ENCODE measurements around the gene NCKAP5.
"Not testable (repeated sequence)": the region's sequence is repeated elsewhere in the genome, so short reads cannot be mapped to it uniquely, and the experiment has no call there.

NCKAP5 gene

GRCh38 chr2:133522204-133522603 lies 46.1 kb downstream of the NCKAP5 start:
- no peak for DNase-seq (ENCODE audit: low read depth in 2 of 2)

- DNase-seq (ENCODE audit: low read depth in 2 of 2), result no peak
Measured at GRCh38 chr2:133521146-133521745, 47.0 kb downstream of the NCKAP5 start.

DNA sequence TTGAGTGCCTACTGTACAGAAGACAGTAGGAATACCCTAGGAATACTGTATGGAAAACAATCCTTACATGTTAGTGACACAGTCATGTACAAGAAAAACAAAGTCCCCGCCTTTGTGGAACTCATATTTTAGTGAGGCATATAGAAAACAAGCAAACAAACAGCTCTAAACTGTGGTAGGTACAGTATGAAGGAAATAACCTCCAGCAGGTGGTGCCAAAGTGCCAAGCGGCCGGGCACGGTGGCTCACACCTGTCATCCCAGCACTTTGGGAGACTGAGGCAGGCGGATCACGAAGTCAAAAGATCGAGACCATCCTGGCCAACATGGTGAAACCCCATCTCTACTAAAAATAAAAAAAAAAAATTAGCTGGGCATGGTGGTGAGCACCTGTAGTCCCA lies 48.6 kb downstream of the NCKAP5 start:
- DNase-seq (ENCODE audit: low read depth in 2 of 2), result not testable (repeated sequence)

DNA sequence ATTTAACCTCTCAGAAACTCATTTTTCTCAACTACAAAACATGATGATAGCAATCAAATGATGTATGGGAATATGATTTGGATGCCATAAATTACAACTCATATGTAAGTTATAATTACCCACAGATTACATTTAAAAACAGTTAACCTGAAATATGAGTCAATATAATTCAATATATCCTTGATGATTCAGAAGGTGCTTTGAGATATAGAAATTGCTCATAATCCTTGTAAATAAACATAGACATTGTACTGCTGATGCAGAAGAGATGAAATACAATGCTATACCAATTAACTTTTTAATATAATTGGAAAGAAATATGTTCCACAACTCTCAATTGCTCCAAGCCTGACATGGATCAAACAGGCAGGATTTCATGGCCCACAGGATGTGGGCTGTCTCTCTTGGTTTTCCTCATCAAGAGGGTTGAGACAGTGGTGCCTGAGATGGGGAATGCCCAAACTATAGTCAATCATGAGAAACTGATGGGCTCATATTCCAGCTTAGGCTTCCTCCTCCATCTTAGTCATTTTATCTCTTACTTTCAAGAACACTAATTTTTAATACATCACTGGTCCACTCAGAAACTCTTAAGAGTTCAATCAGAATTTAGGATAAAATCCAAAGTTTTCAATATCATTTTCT lies 49.4 kb downstream of the NCKAP5 start:
- DNase-seq (ENCODE audit: low read depth in 2 of 2), result no peak

DNA sequence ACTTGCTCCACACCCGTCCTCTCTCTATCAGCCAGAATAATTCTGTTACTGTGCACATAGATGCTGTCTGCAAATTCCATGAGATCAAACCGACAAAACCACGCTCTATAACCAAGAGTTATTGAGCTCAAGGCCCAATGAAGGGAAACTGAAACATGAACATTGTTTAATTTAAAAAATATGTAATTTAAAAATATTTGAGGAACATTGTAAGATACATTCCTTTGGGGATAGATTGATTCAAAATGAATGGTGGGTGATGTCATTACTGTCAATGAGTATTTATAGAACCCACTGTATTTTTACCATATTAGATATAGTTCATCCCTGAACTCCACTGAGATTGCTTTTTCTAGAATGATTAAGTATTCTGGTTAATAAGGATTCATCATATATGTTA lies 50.4 kb downstream of the NCKAP5 start:
- DNase-seq (ENCODE audit: low read depth in 2 of 2), result no peak

DNA sequence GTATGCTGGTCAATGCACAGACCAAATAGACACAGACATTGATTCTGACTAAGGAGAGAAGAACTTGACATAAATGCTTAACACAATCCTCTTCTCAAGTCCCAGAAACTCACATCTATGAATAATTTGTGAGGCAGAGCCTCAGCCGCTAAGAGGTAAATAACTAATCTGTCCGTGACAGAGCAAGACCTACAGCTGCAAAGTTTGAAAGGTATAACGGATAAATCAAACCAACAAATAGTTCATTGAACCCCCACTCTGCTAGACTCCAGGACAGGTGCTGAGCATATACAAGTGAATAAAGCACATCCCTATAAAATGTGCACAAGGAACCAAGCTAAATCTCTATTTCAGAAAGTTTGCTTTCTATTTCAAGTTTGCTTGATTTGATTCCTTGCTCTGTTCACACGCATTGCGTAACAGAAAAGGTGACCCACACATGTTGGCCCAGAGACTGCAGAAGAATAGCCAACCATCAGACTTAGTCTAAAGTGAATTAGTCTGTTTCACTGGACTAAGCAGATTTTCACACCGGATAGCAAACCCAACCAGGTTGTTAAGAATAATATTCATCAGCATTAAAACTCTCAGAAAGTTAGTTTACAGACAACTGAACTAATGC lies 51.7 kb downstream of the NCKAP5 start:
- DNase-seq (ENCODE audit: low read depth in 2 of 2), result no peak

GRCh38 chr2:133515271-133515670 lies 53.0 kb downstream of the NCKAP5 start:
- DNase-seq (ENCODE audit: low read depth in 2 of 2), result no peak

- DNase-seq (ENCODE audit: low read depth in 2 of 2), result no peak
Measured at GRCh38 chr2:133513893-133514292, 54.4 kb downstream of the NCKAP5 start.

GRCh38 chr2:133512121-133512520 lies 56.1 kb downstream of the NCKAP5 start:
- DNase-seq (ENCODE audit: low read depth in 2 of 2), result no peak

DNA sequence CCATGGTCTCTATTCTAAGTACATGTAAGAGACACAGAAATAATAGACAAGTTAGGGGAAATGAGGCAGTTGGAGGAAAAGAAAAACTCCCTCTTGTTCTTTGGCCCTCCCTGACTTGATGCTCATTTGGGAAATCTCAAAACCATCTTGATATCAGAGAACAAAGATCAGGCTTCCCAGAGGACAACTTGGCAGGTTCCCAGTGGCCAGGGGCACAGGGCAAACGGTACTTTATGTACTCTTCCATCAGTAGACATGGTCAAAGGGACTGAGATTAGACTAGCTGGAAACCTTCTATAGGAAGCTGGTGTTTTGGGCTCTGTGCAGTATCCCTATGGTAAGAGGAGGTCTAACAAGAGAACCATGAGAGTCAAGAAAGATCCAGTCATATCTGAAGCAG lies 56.6 kb downstream of the NCKAP5 start:
- no peak for DNase-seq (ENCODE audit: low read depth in 2 of 2)

DNA sequence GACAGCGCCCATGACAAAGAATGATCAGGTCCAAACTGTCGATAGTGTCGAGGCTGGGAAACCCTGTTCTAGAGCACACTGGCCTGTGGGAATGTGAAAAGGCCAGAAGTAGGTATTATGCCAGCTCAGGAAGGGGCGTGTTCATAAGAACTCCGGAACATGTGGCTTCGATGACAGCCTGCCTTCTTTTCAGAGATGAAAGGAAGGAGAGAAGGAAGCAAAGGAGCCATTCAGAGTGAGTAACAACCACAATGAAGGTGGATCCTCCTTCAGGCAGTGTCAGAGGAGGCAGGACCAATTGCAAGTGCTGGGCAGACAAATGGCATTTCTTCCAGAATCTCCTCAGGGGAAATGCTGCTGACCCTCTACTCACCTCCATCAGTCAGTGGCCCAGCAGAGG lies 58.5 kb downstream of the NCKAP5 start:
- no peak for DNase-seq (ENCODE audit: low read depth in 2 of 2)

- DNase-seq (ENCODE audit: low read depth in 2 of 2), result no peak
Measured at GRCh38 chr2:133508546-133509165, 59.6 kb downstream of the NCKAP5 start.

DNA sequence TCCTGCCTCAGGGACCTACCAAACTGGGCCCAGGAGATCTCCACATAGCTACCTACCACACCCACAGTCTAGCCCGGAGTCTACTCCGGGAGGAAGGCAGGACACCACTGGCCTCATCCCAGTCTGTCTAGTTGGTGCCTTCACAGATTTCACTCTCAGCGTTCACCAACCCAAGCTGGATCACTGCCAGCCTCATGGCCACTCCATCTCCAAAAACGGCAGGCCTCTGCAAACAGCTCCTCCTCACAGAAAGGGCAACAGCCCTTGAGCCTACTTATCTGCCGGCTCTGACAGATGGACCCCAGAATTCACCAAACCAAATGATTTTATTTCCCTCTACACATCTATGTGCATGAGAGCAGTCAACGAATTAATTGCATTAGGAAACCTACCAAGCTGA lies 61.3 kb downstream of the NCKAP5 start:
- DNase-seq (ENCODE audit: low read depth in 2 of 2), result no peak

DNA sequence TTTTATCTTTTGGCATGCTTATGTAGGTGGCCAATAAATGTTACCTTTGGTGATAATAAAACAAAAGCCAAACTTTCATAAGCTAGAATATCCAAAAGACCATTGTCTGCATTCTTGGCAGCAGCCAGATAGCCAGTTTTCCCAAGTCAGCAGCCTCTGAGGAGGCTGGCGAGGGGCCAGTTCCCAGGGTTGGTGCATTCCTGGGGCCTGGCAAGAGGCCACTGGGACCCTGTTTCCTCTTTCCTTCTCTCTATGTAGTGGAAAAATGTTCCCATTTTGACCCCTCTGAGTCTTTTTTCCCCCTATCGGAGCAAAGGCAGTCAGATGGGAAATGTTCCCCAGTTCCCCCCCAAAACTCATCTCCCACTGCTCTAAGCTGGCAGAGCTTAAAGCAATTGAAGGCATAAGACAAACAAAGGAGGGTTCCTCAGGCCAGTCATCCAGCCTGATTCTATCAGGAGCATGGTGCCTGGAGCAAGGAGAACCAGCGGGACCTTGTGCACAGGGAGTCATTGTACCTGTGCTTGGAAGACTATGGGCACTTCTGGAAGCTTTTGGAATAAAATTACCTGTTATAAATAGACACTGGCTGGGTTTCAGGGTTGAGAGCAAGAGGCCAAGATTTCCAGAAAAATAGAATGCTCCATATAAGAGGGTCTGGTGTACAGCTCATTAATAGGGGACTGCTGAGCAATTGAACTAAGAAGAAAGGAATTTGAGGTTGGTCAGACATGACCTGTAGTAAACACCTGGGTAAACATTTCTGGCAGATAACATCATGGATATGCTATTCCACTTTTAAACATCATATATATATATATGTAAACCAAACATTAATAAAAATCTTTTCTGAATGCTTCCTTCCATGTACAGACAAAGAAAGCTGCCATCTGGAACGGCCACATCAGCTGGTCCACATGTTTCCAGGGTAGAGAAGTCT lies 63.4 kb downstream of the NCKAP5 start:
- DNase-seq (ENCODE audit: low read depth in 2 of 2), result no peak

DNA sequence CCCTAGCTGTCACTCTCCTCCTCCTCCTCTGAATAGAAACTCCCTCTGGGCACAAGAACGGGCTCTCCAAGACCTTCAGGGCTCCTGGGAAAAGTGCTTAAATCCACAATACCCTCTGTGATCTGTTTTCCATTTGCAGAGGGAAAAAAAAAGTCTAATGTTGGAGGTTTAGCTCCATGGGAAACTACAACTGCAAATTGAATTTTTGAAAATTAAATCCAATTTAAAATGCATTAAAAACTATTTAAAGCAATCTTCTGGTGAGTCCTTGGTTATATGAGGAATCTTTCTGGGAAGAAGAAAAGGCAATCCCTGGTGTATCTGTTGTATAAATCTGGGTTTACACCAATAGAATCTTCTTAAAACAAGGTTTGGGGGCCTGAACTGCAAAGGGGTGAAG lies 64.3 kb downstream of the NCKAP5 start:
- no peak for DNase-seq (ENCODE audit: low read depth in 2 of 2)

GRCh38 chr2:133503323-133503722 lies 64.9 kb downstream of the NCKAP5 start:
- DNase-seq (ENCODE audit: low read depth in 2 of 2), result no peak

DNA sequence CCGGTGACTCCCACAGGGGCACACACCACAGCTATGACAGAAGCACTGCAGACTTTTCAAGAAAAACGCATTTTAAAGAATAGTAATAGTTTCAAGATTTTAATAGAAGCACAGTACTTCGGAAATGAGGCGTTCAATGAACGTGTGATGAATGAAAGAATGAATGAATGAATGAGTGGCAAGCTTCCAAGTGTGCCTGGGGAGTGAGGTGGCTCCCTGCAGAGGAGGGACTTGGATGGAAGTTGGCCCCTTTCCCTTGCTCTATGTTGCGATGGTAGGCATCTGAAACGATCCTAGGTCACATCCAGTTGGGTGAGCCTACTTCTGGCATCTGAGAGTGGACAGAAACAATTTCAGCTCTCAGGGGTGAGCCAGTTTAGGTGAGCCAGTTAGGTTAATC lies 65.6 kb downstream of the NCKAP5 start:
- DNase-seq (ENCODE audit: low read depth in 2 of 2), result no peak

- no peak for DNase-seq (ENCODE audit: low read depth in 2 of 2)
Measured at GRCh38 chr2:133500917-133501316, 67.3 kb downstream of the NCKAP5 start.

- DNase-seq (ENCODE audit: low read depth in 2 of 2), result no peak
Measured at GRCh38 chr2:133498662-133499585, 69.3 kb downstream of the NCKAP5 start.

DNA sequence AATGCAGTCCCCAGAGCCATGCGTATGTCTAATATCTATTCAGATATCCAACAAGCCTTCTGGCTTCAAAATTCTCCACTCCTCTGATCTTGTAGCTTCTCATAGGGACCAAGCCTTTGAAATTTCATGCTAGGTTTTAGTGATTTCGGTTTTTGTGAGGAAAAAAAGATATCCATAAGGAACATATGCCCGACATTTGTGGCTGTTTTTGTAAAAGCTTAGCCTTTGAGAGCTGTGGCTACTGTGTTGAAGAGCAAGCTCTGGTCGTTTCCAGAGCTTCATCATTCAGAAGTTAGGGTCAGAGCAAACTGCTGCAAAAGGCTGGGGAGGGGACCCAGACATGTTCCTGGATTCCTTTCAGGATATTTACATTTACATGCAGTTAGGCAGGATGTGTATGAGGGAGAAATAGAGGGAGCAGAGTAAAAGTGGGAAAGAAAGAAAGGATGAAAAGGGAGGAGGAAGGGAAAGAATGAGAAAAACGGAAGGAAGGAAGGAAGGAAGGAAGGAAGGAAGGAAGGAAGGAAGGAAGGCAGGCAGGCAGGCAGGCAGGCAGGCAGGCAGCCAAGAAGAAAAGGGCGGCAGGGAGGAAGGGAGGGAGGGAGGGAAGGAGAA lies 70.2 kb downstream of the NCKAP5 start:
- DNase-seq (ENCODE audit: low read depth in 2 of 2), result no peak
